ENCODE data around the gene SLC26A8.

DNA sequence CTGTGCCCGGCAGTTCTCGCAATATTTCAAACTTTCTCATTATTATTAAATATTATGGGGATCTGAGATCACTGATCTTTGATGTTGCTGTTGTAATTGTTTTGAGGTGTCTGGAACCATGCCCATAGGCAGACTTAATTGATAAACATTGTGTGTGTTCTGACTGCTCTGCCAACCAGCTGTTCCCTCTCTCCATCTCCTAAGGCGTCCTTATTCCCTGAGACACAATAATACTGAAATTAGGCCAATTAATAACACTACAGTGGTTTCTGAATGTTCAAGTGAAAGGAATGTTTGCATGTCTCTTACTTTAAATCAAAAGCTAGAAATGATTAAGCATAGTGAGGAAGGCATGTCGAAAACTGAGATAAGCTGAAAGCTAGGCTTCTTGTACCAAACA, 10.8 kb upstream of the SLC26A8 start:
- TF ChIP-seq, protein P1, sequence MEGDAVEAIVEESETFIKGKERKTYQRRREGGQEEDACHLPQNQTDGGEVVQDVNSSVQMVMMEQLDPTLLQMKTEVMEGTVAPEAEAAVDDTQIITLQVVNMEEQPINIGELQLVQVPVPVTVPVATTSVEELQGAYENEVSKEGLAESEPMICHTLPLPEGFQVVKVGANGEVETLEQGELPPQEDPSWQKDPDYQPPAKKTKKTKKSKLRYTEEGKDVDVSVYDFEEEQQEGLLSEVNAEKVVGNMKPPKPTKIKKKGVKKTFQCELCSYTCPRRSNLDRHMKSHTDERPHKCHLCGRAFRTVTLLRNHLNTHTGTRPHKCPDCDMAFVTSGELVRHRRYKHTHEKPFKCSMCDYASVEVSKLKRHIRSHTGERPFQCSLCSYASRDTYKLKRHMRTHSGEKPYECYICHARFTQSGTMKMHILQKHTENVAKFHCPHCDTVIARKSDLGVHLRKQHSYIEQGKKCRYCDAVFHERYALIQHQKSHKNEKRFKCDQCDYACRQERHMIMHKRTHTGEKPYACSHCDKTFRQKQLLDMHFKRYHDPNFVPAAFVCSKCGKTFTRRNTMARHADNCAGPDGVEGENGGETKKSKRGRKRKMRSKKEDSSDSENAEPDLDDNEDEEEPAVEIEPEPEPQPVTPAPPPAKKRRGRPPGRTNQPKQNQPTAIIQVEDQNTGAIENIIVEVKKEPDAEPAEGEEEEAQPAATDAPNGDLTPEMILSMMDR (IDR thresholded peaks at IDR 0.05), result no peak
- TF ChIP-seq POLR2A (IDR thresholded peaks at IDR 0.05), result no peak
- no peak for TF ChIP-seq EP300 (IDR thresholded peaks at IDR 0.05)

Measured in tibial nerve (tissue), 4 donors.